Spleen (tissue), 11 donors: ENCODE data around the gene ISOC2. TPM values are rescaled to one million over a fixed set of nuclear protein-coding genes. Genes with fewer than 3 reads are reported as not detected.
"Not testable (repeated sequence)": the region's sequence is repeated elsewhere in the genome, so short reads cannot be mapped to it uniquely, and the experiment has no call there.

Experiments
- DNase-seq: peaks from one replicate; pipeline ENCODE4 v3.0.0-alpha.2; 2020
- H3K27ac ChIP-seq, 8 donors: fragments of 200-600 bp; sonication (generic) in 7 of 8; 1 replicate in 4 of 8; 2 replicates in 4 of 8; pipeline versions ENCODE4 v1.5.0 to v1.8.0; 2016 to 2021; ENCODE audit warnings: inconsistent platforms in 4 of 8, mild to moderate bottlenecking in 4 of 8, moderate library complexity in 1 of 8
- H3K27me3 ChIP-seq, 7 donors: fragments of 200-600 bp; sonication (generic) in 6 of 7; replicated peaks in 1 of 7; 1 replicate in 4 of 7; 2 replicates in 3 of 7; pipeline versions ENCODE4 v1.5.0 to v1.8.0; 2016 to 2021; ENCODE audit warnings: inconsistent platforms in 3 of 7, mild to moderate bottlenecking in 1 of 7
- H3K36me3 ChIP-seq, 6 donors: fragments of 200-600 bp; sonication (generic) in 5 of 6; 1 replicate in 4 of 6; 2 replicates in 2 of 6; pipeline versions ENCODE4 v1.5.0 to v1.8.0; 2016 to 2021; ENCODE audit warnings: inconsistent platforms in 2 of 6
- H3K4me1 ChIP-seq, 6 donors: fragments of 200-600 bp; sonication (generic) in 5 of 6; 1 replicate in 3 of 6; 2 replicates in 3 of 6; pipeline versions ENCODE4 v1.5.0 to v1.8.0; 2016 to 2021; ENCODE audit warnings: inconsistent platforms in 3 of 6
- H3K4me3 ChIP-seq, 8 donors: fragments of 200-600 bp; sonication (generic) in 7 of 8; 1 replicate in 4 of 8; 2 replicates in 4 of 8; pipeline versions ENCODE4 v1.5.0 to v1.8.0; 2016 to 2021; ENCODE audit warnings: inconsistent platforms in 4 of 8, mild to moderate bottlenecking in 4 of 8, moderate library complexity in 2 of 8
- H3K9me3 ChIP-seq, 8 donors: fragments of 200-600 bp; sonication (generic) in 7 of 8; 1 replicate in 4 of 8; 2 replicates in 4 of 8; pipeline versions ENCODE4 v1.5.0 to v1.8.0; 2016 to 2021; ENCODE audit warnings: inconsistent platforms in 4 of 8
- CTCF ChIP-seq, 11 experiments: fragments of 200-600 bp in 7 of 11; fragments of 450-650 bp in 4 of 11; sonication (generic) in 4 of 11; IDR thresholded peaks in 8 of 11; conservative IDR thresholded peaks in 3 of 11; 1 replicate in 7 of 11; 2 replicates in 4 of 11; pipeline versions ENCODE4 v1.4.0 to v1.8.0; 2016 to 2021; ENCODE audit warnings: antibody characterized with exemption in 11 of 11, inconsistent platforms in 4 of 11, mild to moderate bottlenecking in 1 of 11
- POLR2A ChIP-seq, 3 donors: fragments of 450-650 bp; IDR thresholded peaks; one replicate each; pipeline ENCODE4 v1.5.1; 2017; ENCODE audit warnings: antibody characterized with exemption in 3 of 3, mild to moderate bottlenecking in 1 of 3
- POLR2AphosphoS5 ChIP-seq, 3 donors: sonication (generic); formaldehyde crosslinking; IDR thresholded peaks; one replicate each; pipeline ENCODE4 v1.5.1; 2017; ENCODE audit warnings: antibody characterized with exemption in 3 of 3
- WGBS, 5 donors: extraction: QIAGEN DNeasy Blood & Tissue Kit in 3 of 5; methylation state at CpG; one replicate each; pipeline versions ENCODE4 v1.1.5 to v1.1.7; 2013 to 2018; 5-methylcytosine and 5-hydroxymethylcytosine counted together
- intact Hi-C: fragments of 100-400 bp; cut with DNase I; formaldehyde crosslinking; loops from one replicate; pipeline ENCODE4 v1.15.0; 2023; ENCODE audit warnings: low total_unique reads
- polyA plus RNA-seq, 3 donors: library from polyadenylated mRNA; stranded (reverse); fragments of 200-250 nt; gene quantifications; one replicate each; pipeline ENCODE4 v1.2.1, GENCODE V29; 2013
- total RNA-seq, 7 donors: library from RNA; depleted of rRNA in 3 of 7; stranded (reverse); fragments of >200 nt in 3 of 7; fragmentation: NEBNext Ultra II Directional in 4 of 7; extraction: Animal tissue kit (Norgen Biotek cat#: 25700) in 4 of 7; gene quantifications; one replicate each; pipeline versions ENCODE4 v1.1.0 to v1.2.1, GENCODE V29; 2016 to 2021
- donor health status: healthy with polysubstance abuse.
- donor health status: DM: no; HTN: no; CAD: no; lungs with moderate emphysema.
- donor health status: DM: no; HTN: no; CAD: no.
- donor health status: Bipolar disorder and iron deficiency.
- donor health status: healthy.
- donor health status: DM: no; HTN: no; CAD: no.
- donor health status: DM: yes; HTN: yes; CAD: no.

Gene ISOC2
- total and polyA plus RNA-seq, 10 donors: 38.6 to 98.7 (median 55.3) TPM

GRCh38 chr19:55497763-55498162, 36.3 kb upstream of the ISOC2 start:
- TF ChIP-seq CTCF (IDR thresholded peaks at IDR 0.05 in 8 of 11, conservative IDR thresholded peaks at IDR 0.05 in 3 of 11): no peak
- TF ChIP-seq POLR2A (IDR thresholded peaks at IDR 0.05): no peak
- TF ChIP-seq POLR2AphosphoS5 (IDR thresholded peaks at IDR 0.05): no peak
- Histone ChIP-seq H3K4me1 (peaks cover 0 to 4% (median 1%) of the 10 kb centered on the region in 6 donors), H3K27me3 (peaks cover 0 to 21% (median 14%) of the 10 kb centered on the region in 7 donors), H3K36me3 (peaks cover 0 to 31% (median 0%) of the 10 kb centered on the region in 6 donors), H3K4me3 (no peak overlapping the region), H3K9me3 (no peaks in the 10 kb centered on the region), H3K27ac (no peak overlapping the region)
- DNase-seq: no peak
- intact Hi-C loops: no loop called here
- WGBS, 5 donors: 72 to 96% (median 85%) methylated on average over 13 of the region's 13 CpGs

GRCh38 chr19:55496820-55497219, 35.4 kb upstream of the ISOC2 start:
- Histone ChIP-seq H3K4me1 (peaks cover 0 to 13% (median 6%) of the 10 kb centered on the region in 6 donors), H3K27me3 (peaks cover 0 to 31% (median 14%) of the 10 kb centered on the region in 7 donors), H3K36me3 (peaks cover 0 to 29% (median 0%) of the 10 kb centered on the region in 6 donors)
- H3K4me3 ChIP-seq, H3K9me3 ChIP-seq, H3K27ac ChIP-seq, intact Hi-C loops, DNase-seq: not testable (repeated sequence)
- WGBS, 5 donors: 78 to 85% (median 82%) methylated on average over 10 of the region's 10 CpGs

GRCh38 chr19:55495646-55496349, 34.4 kb upstream of the ISOC2 start:
- DNase-seq: no peak

GRCh38 chr19:55494172-55494761, 32.8 kb upstream of the ISOC2 start:
- intact Hi-C loops: no loop called here
- Histone ChIP-seq H3K27ac (peak overlapping the region in 7 of 8 donors; percentile 74 to 88 (median 84)), H3K4me1 (peaks cover 0 to 31% (median 9%) of the 10 kb centered on the region in 6 donors), H3K36me3 (peaks cover 0 to 6% (median 0%) of the 10 kb centered on the region in 6 donors), H3K27me3 (peaks cover 0 to 56% (median 14%) of the 10 kb centered on the region in 7 donors), H3K9me3 (no peaks in the 10 kb centered on the region), H3K4me3 (peak overlapping the region in 6 of 8 donors; percentile 21 to 56 (median 26))
- TF ChIP-seq POLR2AphosphoS5 (IDR thresholded peaks at IDR 0.05): peak; percentile 71 to 80 (median 79)
- TF ChIP-seq CTCF (IDR thresholded peaks at IDR 0.05 in 8 of 11, conservative IDR thresholded peaks at IDR 0.05 in 3 of 11): no peak
- WGBS, 5 donors: 31 to 61% (median 42%) methylated on average over 15 to 22 of the region's 22 CpGs
- no peak for DNase-seq

More at GRCh38 chr19:55495646-55496349, 34.4 kb upstream of the ISOC2 start:
- Histone ChIP-seq H3K36me3 (peaks cover 0 to 19% (median 0%) of the 10 kb centered on the region in 6 donors), H3K4me1 (peaks cover 0 to 23% (median 9%) of the 10 kb centered on the region in 6 donors), H3K4me3 (peak overlapping the region in 3 of 8 donors; percentile 21 to 42 (median 39)), H3K9me3 (no peaks in the 10 kb centered on the region), H3K27ac (peak overlapping the region in 4 of 8 donors; percentile 17 to 88 (median 85)), H3K27me3 (peaks cover 0 to 41% (median 14%) of the 10 kb centered on the region in 7 donors)
- no peak for TF ChIP-seq POLR2AphosphoS5 (IDR thresholded peaks at IDR 0.05)
- intact Hi-C loops: no loop called here
- 76 to 88% (median 80%) methylated on average over 11 of the region's 11 CpGs for WGBS, 5 donors
